Measurements from ENCODE around the gene COQ2.
"Not testable (repeated sequence)": the region's sequence is repeated elsewhere in the genome, so short reads cannot be mapped to it uniquely, and the experiment has no call there.

DNA sequence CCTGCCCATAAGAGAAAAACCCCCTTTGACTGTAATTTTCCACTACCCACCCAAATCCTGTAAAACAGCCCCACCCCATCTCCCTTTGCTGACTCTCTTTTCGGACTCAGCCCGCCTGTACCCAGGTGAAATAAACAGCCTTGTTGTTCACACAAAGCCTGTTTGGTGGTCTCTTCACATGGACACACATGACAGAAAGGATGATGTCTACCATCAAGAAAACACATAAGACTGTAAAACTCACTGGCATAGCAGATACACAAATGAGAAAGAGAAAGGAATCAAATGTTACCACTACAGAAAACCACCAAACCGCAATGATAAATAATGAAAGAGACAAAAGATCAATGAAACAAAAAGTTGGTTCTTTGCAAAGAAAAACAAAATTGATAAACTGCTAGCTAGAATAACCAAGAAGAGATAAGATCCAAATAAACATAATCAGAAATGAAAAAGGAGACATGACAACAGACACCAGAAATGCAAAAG lies 48.9 kb downstream of the COQ2 start:
- TF ChIP-seq, protein P1, sequence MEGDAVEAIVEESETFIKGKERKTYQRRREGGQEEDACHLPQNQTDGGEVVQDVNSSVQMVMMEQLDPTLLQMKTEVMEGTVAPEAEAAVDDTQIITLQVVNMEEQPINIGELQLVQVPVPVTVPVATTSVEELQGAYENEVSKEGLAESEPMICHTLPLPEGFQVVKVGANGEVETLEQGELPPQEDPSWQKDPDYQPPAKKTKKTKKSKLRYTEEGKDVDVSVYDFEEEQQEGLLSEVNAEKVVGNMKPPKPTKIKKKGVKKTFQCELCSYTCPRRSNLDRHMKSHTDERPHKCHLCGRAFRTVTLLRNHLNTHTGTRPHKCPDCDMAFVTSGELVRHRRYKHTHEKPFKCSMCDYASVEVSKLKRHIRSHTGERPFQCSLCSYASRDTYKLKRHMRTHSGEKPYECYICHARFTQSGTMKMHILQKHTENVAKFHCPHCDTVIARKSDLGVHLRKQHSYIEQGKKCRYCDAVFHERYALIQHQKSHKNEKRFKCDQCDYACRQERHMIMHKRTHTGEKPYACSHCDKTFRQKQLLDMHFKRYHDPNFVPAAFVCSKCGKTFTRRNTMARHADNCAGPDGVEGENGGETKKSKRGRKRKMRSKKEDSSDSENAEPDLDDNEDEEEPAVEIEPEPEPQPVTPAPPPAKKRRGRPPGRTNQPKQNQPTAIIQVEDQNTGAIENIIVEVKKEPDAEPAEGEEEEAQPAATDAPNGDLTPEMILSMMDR (IDR thresholded peaks at IDR 0.05), result not testable (repeated sequence)
- not testable (repeated sequence) for TF ChIP-seq POLR2A (IDR thresholded peaks at IDR 0.05)
